ENCODE measurements around the gene PHF1.

PHF1 gene

DNA sequence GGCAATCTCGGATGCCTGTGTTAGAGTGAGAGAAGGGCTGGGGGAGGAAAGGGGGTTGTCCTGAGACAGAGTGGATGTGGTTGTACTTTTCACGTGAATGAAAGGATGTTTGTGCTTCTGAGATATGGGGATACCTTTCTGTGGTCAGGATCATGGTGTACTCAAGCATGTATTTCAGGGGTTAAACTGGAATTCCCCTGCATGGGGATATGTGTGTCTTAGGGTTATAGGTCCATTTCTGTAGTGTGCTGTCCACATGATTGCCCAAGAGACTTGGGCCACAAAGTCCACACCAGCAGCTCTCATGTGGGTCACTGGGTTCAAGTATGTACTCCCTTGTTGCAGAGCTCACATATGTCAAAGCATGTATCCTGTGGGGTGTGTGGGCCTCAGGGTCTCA lies 19.5 kb downstream of the PHF1 start:
- H3K9ac ChIP-seq, result no peak overlapping the region
- peak overlapping the region; percentile 11; the same call in 1 of the 2 replicates for H3K4me2 ChIP-seq
- H3K4me1 ChIP-seq (ENCODE audit: low read depth, poor library complexity, severe bottlenecking), result peaks cover 34% of the 10 kb centered on the region

DNA sequence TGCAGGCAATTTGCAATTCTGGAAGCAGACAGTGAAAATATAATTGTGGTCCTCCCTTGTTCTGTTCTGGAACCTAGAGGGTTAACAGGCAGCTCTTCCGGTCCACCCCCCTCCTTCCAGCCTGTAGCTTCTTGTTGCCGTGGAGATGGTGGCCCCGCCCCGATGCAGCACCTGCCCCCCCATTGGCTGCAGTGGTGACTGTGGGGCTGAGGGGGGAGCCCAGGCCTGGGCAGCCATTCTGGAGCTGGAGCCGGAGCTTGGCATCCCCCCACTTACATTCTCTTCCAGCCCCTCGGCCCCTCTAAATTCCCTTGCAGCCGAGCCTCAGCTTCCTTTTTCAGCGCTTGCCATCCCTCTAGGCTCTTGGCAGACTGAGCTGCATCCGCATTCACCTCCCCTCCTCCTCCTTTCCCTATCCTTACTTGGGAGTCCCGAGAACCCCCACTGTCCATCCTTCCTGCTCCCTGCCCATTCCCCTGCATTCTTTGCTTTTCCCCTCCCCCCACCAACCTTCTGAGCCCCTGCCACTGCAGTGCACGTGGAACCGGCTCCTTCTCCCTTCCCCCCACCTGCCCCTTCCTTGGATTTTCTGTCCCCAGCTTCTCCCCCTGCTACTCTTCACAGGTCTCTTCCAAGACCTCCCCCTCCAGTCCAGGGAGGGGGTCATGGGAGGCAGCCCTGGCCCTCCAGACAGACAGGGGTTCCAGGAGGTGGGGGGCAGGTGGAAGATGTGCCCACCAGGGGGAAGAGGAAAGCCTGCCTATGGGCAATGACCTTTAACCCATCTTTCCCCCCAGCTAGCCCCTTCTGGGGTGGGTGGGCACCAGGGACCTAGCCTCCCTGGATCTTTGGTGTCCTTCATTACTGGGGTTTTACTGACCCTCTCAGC lies 20.4 kb downstream of the PHF1 start:
- H3K4me3 ChIP-seq (IDR thresholded peaks at IDR 0.05; ENCODE audit: insufficient read depth, low read depth, low read length), result no peak overlapping the region

More for the DNA sequence above, 19.5 kb downstream of the PHF1 start:
- Histone ChIP-seq H3K27ac (no peak overlapping the region), H4K20me1 (ENCODE audit: insufficient read depth) (no peaks in the 10 kb centered on the region), H3K36me3 (ENCODE audit: insufficient read depth) (no peaks in the 10 kb centered on the region), H3K4me3 (IDR thresholded peaks at IDR 0.05; ENCODE audit: insufficient read depth, low read depth, low read length) (no peak overlapping the region), H3K27me3 (ENCODE audit: insufficient read depth, low read depth) (no peaks in the 10 kb centered on the region), H3K79me2 (ENCODE audit: insufficient read depth, low read depth) (no peaks in the 10 kb centered on the region), H2AFZ (ENCODE audit: low read depth) (no peak overlapping the region)
- TF ChIP-seq, protein P1, sequence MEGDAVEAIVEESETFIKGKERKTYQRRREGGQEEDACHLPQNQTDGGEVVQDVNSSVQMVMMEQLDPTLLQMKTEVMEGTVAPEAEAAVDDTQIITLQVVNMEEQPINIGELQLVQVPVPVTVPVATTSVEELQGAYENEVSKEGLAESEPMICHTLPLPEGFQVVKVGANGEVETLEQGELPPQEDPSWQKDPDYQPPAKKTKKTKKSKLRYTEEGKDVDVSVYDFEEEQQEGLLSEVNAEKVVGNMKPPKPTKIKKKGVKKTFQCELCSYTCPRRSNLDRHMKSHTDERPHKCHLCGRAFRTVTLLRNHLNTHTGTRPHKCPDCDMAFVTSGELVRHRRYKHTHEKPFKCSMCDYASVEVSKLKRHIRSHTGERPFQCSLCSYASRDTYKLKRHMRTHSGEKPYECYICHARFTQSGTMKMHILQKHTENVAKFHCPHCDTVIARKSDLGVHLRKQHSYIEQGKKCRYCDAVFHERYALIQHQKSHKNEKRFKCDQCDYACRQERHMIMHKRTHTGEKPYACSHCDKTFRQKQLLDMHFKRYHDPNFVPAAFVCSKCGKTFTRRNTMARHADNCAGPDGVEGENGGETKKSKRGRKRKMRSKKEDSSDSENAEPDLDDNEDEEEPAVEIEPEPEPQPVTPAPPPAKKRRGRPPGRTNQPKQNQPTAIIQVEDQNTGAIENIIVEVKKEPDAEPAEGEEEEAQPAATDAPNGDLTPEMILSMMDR (conservative IDR thresholded peaks at IDR 0.05; ENCODE audit: low read depth, low read length), result no peak

DNA sequence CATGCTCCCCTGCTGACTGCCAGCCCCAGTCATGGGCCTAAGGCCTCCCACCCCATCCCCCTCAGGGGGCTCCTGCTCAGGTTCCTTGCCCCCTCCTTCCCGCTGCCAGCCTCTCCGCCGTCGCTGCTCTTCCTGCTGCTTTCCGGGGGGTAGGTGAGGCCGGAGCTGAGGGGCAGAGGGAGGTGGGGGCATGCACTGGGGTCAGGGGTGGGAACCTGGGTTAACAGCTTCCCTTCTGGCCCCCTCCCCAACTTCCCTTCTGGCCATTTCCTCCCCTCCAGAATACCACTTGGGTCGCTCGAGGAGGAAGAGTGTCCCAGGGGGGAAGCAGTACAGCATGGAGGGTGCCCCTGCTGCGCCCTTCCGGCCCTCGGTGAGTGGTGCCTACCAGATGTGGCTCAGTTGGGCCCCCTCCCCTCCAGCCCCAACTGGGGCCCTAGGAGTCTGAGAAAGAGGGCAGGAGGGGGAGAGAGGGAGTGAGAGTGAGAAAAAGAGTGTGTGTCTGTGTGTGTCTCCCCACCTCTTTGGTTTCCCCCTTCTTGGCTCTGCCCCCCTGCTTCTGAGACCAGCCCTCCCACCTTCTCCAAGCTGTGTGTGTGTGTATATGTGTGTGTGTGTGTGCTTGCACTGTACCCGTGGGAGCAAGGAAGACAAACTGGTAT lies 21.2 kb downstream of the PHF1 start:
- peaks cover 30% of the 10 kb centered on the region for H3K4me1 ChIP-seq (ENCODE audit: low read depth, poor library complexity, severe bottlenecking)
- no peak overlapping the region for H2AFZ ChIP-seq (ENCODE audit: low read depth)
- no peak overlapping the region for H3K4me2 ChIP-seq
- no peak overlapping the region for H3K27ac ChIP-seq
- TF ChIP-seq, protein P1 (conservative IDR thresholded peaks at IDR 0.05; ENCODE audit: low read depth, low read length), result no peak
- H3K4me3 ChIP-seq (IDR thresholded peaks at IDR 0.05; ENCODE audit: insufficient read depth, low read depth, low read length), result no peak overlapping the region
- H3K27me3 ChIP-seq (ENCODE audit: insufficient read depth, low read depth), result no peaks in the 10 kb centered on the region
- no peaks in the 10 kb centered on the region for H3K79me2 ChIP-seq (ENCODE audit: insufficient read depth, low read depth)
- no peak overlapping the region for H3K9ac ChIP-seq
- H4K20me1 ChIP-seq (ENCODE audit: insufficient read depth), result no peaks in the 10 kb centered on the region
- H3K36me3 ChIP-seq (ENCODE audit: insufficient read depth), result no peaks in the 10 kb centered on the region

More for the DNA sequence above, 20.4 kb downstream of the PHF1 start:
- no peaks in the 10 kb centered on the region for H3K27me3 ChIP-seq (ENCODE audit: insufficient read depth, low read depth)
- H3K4me2 ChIP-seq, result peak overlapping the region; percentile 11; the same call in 1 of the 2 replicates
- H3K27ac ChIP-seq, result no peak overlapping the region
- H3K36me3 ChIP-seq (ENCODE audit: insufficient read depth), result no peaks in the 10 kb centered on the region
- TF ChIP-seq, protein P1 (conservative IDR thresholded peaks at IDR 0.05; ENCODE audit: low read depth, low read length), result no peak
- no peaks in the 10 kb centered on the region for H4K20me1 ChIP-seq (ENCODE audit: insufficient read depth)
- H2AFZ ChIP-seq (ENCODE audit: low read depth), result no peak overlapping the region
- peaks cover 34% of the 10 kb centered on the region for H3K4me1 ChIP-seq (ENCODE audit: low read depth, poor library complexity, severe bottlenecking)
- no peaks in the 10 kb centered on the region for H3K79me2 ChIP-seq (ENCODE audit: insufficient read depth, low read depth)
- no peak overlapping the region for H3K9ac ChIP-seq

DNA sequence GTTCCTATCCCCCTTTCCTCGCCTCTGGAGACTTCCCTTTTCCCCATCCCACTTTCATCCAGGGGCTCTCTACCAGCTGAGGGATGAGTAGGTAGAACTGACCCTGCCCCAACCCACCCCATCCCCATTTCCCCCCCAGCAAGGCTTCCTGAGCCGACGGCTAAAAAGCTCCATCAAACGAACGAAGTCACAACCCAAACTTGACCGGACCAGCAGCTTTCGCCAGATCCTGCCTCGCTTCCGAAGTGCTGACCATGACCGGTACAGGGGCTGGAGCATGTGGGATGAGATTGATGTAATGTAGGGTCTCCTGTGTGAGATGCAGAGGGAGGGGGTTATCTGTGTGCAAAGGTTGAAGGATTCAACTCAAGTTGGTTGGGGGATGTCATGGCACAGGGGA lies 21.7 kb downstream of the PHF1 start:
- Histone ChIP-seq H3K27ac (no peak overlapping the region), H3K79me2 (ENCODE audit: insufficient read depth, low read depth) (no peaks in the 10 kb centered on the region), H2AFZ (ENCODE audit: low read depth) (no peak overlapping the region), H3K4me3 (IDR thresholded peaks at IDR 0.05; ENCODE audit: insufficient read depth, low read depth, low read length) (no peak overlapping the region), H3K4me2 (no peak overlapping the region), H4K20me1 (ENCODE audit: insufficient read depth) (no peaks in the 10 kb centered on the region), H3K9ac (no peak overlapping the region), H3K36me3 (ENCODE audit: insufficient read depth) (no peaks in the 10 kb centered on the region), H3K4me1 (ENCODE audit: low read depth, poor library complexity, severe bottlenecking) (peaks cover 26% of the 10 kb centered on the region), H3K27me3 (ENCODE audit: insufficient read depth, low read depth) (no peaks in the 10 kb centered on the region)
- TF ChIP-seq, protein P1 (conservative IDR thresholded peaks at IDR 0.05; ENCODE audit: low read depth, low read length), result no peak

Data from KMS-11 (cell line).